Endothelial cell (in vitro differentiated cells): Measurements from ENCODE around the gene CHCHD3. TPM values are rescaled to one million over a fixed set of nuclear protein-coding genes. Genes with fewer than 3 reads are reported as not detected.
"Not testable (repeated sequence)": the region's sequence is repeated elsewhere in the genome, so short reads cannot be mapped to it uniquely, and the experiment has no call there.

ENCODE experiments used
- DNase-seq: peaks from one replicate; pipeline ENCODE4 v3.0.0; 2021; ENCODE audit warnings: low spot score
- H3K27ac Mint-ChIP-seq: one replicate; pipeline ENCODE4 v1.8.0; 2021; ENCODE audit warnings: mixed read lengths, inconsistent platforms; ENCODE audit not compliant: unreplicated experiment
- H3K27me3 Mint-ChIP-seq: one replicate; pipeline ENCODE4 v1.8.0; 2021; ENCODE audit warnings: mild to moderate bottlenecking, moderate library complexity, mixed read lengths, inconsistent platforms; ENCODE audit not compliant: unreplicated experiment
- H3K36me3 Mint-ChIP-seq: one replicate; pipeline ENCODE4 v1.8.0; 2021; ENCODE audit warnings: mild to moderate bottlenecking, low read depth, mixed read lengths, inconsistent platforms; ENCODE audit not compliant: unreplicated experiment
- H3K4me1 Mint-ChIP-seq: one replicate; pipeline ENCODE4 v1.8.0; 2021; ENCODE audit warnings: mild to moderate bottlenecking, mixed read lengths, inconsistent platforms; ENCODE audit not compliant: unreplicated experiment
- H3K4me3 Mint-ChIP-seq: one replicate; pipeline ENCODE4 v1.8.0; 2021; ENCODE audit warnings: mild to moderate bottlenecking, mixed read lengths, inconsistent platforms; ENCODE audit not compliant: unreplicated experiment
- H3K9me3 Mint-ChIP-seq: one replicate; pipeline ENCODE4 v1.8.0; 2021; ENCODE audit warnings: mixed read lengths, inconsistent platforms; ENCODE audit not compliant: unreplicated experiment
- total RNA-seq: library from RNA; stranded (reverse); fragmentation: NEBNext Ultra II Directional; extraction: Animal tissue kit (Norgen Biotek cat#: 25700); gene quantifications from one replicate; pipeline ENCODE4 v1.2.1, GENCODE V29; 2021; ENCODE audit not compliant: unreplicated experiment
- TF ChIP-seq, protein P1 (sequence below): fragments of 200-600 bp; sonication (generic); IDR thresholded peaks from one replicate; pipeline ENCODE4 v1.5.0; 2021; ENCODE audit warnings: antibody characterized with exemption; ENCODE audit not compliant: unreplicated experiment

Gene CHCHD3
- total RNA-seq, 1 donor from 2014 or later = 55.6 TPM

DNA sequence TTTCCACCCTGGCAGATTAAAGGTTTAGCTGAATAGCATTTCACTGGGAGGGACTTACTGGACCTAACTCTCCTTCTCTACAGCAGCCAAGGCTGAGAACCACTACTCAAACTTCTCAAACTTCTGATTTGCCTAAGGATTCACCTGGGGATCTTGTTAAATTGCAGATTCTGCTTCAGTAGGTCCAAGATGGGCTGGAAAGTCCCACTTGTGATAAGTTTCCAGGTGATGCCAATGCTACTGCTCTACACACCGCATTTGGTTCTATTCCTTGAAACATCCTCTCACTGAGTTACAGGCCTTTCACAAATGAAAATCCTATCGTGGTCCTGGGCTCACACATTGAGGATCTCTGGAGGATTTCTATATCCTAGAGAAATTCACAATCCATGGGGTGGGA, 147.9 kb downstream of the CHCHD3 start:
- peaks cover 6% of the 10 kb centered on the region for H3K27me3 Mint-ChIP-seq
- no peak overlapping the region for H3K27ac Mint-ChIP-seq
- DNase-seq = no peak
- peaks cover 5% of the 10 kb centered on the region for H3K4me1 Mint-ChIP-seq
- H3K36me3 Mint-ChIP-seq = peaks cover 5% of the 10 kb centered on the region
- no peaks in the 10 kb centered on the region for H3K9me3 Mint-ChIP-seq
- no peak overlapping the region for H3K4me3 Mint-ChIP-seq
- TF ChIP-seq, protein P1, sequence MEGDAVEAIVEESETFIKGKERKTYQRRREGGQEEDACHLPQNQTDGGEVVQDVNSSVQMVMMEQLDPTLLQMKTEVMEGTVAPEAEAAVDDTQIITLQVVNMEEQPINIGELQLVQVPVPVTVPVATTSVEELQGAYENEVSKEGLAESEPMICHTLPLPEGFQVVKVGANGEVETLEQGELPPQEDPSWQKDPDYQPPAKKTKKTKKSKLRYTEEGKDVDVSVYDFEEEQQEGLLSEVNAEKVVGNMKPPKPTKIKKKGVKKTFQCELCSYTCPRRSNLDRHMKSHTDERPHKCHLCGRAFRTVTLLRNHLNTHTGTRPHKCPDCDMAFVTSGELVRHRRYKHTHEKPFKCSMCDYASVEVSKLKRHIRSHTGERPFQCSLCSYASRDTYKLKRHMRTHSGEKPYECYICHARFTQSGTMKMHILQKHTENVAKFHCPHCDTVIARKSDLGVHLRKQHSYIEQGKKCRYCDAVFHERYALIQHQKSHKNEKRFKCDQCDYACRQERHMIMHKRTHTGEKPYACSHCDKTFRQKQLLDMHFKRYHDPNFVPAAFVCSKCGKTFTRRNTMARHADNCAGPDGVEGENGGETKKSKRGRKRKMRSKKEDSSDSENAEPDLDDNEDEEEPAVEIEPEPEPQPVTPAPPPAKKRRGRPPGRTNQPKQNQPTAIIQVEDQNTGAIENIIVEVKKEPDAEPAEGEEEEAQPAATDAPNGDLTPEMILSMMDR = no peak

DNA sequence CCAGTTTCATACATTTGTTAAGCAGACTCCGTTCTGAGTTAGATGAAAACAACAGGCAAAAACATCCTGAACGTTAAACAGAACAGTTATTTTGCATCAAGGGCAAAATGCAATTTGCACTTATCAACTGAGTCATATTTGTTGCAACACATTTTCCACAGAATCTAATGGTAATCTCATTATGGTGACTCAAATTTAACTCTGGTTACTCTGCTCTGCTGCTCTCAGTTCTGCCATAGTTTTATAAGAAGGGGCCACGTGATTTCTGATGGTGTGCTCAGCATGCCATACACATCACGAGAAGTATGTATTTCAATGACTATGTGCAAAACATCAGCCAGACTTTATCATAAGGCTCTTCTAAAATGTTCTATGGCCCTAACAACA, 148.8 kb downstream of the CHCHD3 start:
- H3K27me3 Mint-ChIP-seq = peaks cover 6% of the 10 kb centered on the region
- TF ChIP-seq, protein P1 = no peak
- peaks cover 5% of the 10 kb centered on the region for H3K4me1 Mint-ChIP-seq
- H3K9me3 Mint-ChIP-seq = no peaks in the 10 kb centered on the region
- H3K36me3 Mint-ChIP-seq = peaks cover 5% of the 10 kb centered on the region
- H3K27ac Mint-ChIP-seq = no peak overlapping the region
- H3K4me3 Mint-ChIP-seq = no peak overlapping the region
- DNase-seq = no peak

- TF ChIP-seq, protein P1 = no peak
- Mint-ChIP-seq H3K4me3 (no peak overlapping the region), H3K27me3 (peaks cover 6% of the 10 kb centered on the region), H3K36me3 (peaks cover 5% of the 10 kb centered on the region), H3K27ac (no peak overlapping the region), H3K9me3 (no peaks in the 10 kb centered on the region), H3K4me1 (peaks cover 5% of the 10 kb centered on the region)
- DNase-seq = no peak
Measured at GRCh38 chr7:132932296-132933071, 149.4 kb downstream of the CHCHD3 start.

GRCh38 chr7:132930881-132931280, 151.0 kb downstream of the CHCHD3 start:
- TF ChIP-seq, protein P1 = no peak
- peak; percentile 5 for DNase-seq
- Mint-ChIP-seq H3K27ac (no peak overlapping the region), H3K27me3 (peaks cover 6% of the 10 kb centered on the region), H3K9me3 (no peaks in the 10 kb centered on the region), H3K4me1 (peaks cover 5% of the 10 kb centered on the region), H3K36me3 (peaks cover 4% of the 10 kb centered on the region), H3K4me3 (no peak overlapping the region)

DNA sequence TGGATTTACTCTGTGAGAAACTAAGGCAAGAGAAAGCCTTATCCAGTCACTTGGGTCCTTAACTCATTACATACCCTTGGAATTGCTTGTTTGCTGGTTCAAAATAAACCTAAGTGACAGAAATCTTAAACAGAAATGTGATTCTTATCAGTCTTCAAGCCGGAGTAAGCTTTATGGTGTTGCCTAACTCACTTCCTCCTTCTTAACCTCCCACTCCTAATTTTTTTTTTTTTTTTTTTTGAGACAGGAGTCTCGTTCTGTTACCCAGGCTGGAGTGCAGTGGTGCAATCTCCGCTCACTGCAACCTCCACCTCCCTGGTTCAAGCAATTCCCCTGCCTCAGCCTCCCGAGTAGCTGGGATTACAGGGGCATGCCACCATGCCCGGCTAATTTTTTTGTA, 151.9 kb downstream of the CHCHD3 start:
- not testable (repeated sequence) for H3K4me1 Mint-ChIP-seq, DNase-seq, H3K4me3 Mint-ChIP-seq, H3K27ac Mint-ChIP-seq, H3K36me3 Mint-ChIP-seq, H3K27me3 Mint-ChIP-seq, H3K9me3 Mint-ChIP-seq
